SK-N-SH (cell line): ENCODE results near the gene MBNL2. TPM values are rescaled to one million over a fixed set of nuclear protein-coding genes. Genes with fewer than 3 reads are reported as not detected.

ENCODE experiments used
- CTCF ChIA-PET: fragments of 300-600, 350-600 bp; formaldehyde crosslinking; extraction: SDS; loops from one replicate; lab custom pipeline; 2021; lab: Yijun Ruan, JAX
- POLR2A ChIA-PET: fragments of 350-600 bp; sonication (Branson Sonifier 250); formaldehyde crosslinking; extraction: SDS; loops from one replicate; lab custom pipeline; 2020; ENCODE audit warnings: antibody characterized with exemption, inconsistent platforms; lab: Yijun Ruan, JAX
- DNase-seq: peaks from one replicate; pipeline ENCODE4 v3.0.0; 2012
- H2AFZ ChIP-seq: fragments of 200-600 bp; sonication (generic); 2 replicates; pipeline ENCODE4 v1.8.1; 2016; ENCODE audit warnings: antibody characterized with exemption, mild to moderate bottlenecking, low read depth
- H3F3A ChIP-seq: fragments of 200-600 bp; sonication (generic); replicated peaks from 2 replicates; pipeline ENCODE3; 2016; ENCODE audit warnings: antibody characterized with exemption, mild to moderate bottlenecking; ENCODE audit not compliant: insufficient read depth
- H3K27ac ChIP-seq, 2 experiments: fragments of 200-500 bp in 1 of 2; fragments of 200-600 bp in 1 of 2; sonication (Bioruptor generic) in 1 of 2; sonication (generic), shearing (Covaris generic) in 1 of 2; 2 replicates each; pipeline versions ENCODE4 v1.5.1 to v1.6.1; 2014 to 2016; ENCODE audit warnings: low read depth in 2 of 2, inconsistent platforms in 1 of 2, low read length in 1 of 2, mild to moderate bottlenecking in 1 of 2, mixed read lengths in 1 of 2
- H3K27me3 ChIP-seq: fragments of 200-600 bp; sonication (generic), shearing (Covaris generic); 2 replicates; pipeline ENCODE4 v1.6.1; 2016; ENCODE audit warnings: mixed run types; ENCODE audit not compliant: insufficient read depth
- H3K36me3 ChIP-seq, 2 experiments: fragments of 200-500 bp in 1 of 2; fragments of 200-600 bp in 1 of 2; sonication (Bioruptor generic) in 1 of 2; sonication (generic) in 1 of 2; replicated peaks in 1 of 2; 2 replicates each; pipeline versions ENCODE3 to v1.5.1; 2014 to 2016; ENCODE audit warnings: low read length in 1 of 2, mild to moderate bottlenecking in 1 of 2; ENCODE audit not compliant: insufficient read depth in 2 of 2, control insufficient read depth in 1 of 2
- H3K4me1 ChIP-seq, 2 experiments: fragments of 200-500 bp in 1 of 2; fragments of 200-600 bp in 1 of 2; sonication (Bioruptor generic) in 1 of 2; sonication (generic), shearing (Covaris generic) in 1 of 2; 2 replicates each; pipeline versions ENCODE4 v1.5.1 to v1.6.1; 2014 to 2016; ENCODE audit warnings: low read depth in 1 of 2, low read length in 1 of 2, mixed run types in 1 of 2; ENCODE audit not compliant: insufficient read depth in 2 of 2, control insufficient read depth in 1 of 2
- H3K4me2 ChIP-seq: fragments of 200-600 bp; sonication (generic), shearing (Covaris generic); 2 replicates; pipeline ENCODE4 v1.6.1; 2017; ENCODE audit warnings: mixed run types
- H3K4me3 ChIP-seq, 2 experiments: fragments of 200-500 bp in 1 of 2; fragments of 200-600 bp in 1 of 2; sonication (Bioruptor generic) in 1 of 2; sonication (generic), shearing (Covaris generic) in 1 of 2; 2 replicates each; pipeline versions ENCODE4 v1.5.1 to v1.8.1; 2014 to 2016; ENCODE audit warnings: low read depth in 2 of 2, inconsistent platforms in 1 of 2, low read length in 1 of 2, mild to moderate bottlenecking in 1 of 2, mixed read lengths in 1 of 2, moderate library complexity in 1 of 2
- H3K79me2 ChIP-seq: fragments of 200-600 bp; sonication (generic); 2 replicates; pipeline ENCODE4 v1.8.1; 2017; ENCODE audit warnings: mild to moderate bottlenecking; ENCODE audit not compliant: insufficient read depth
- H3K9ac ChIP-seq: fragments of 200-600 bp; sonication (generic); 2 replicates; pipeline ENCODE4 v1.6.1; 2017; ENCODE audit warnings: mixed run types
- H3K9me2 ChIP-seq: fragments of 200-600 bp; sonication (generic); 2 replicates; pipeline ENCODE4 v1.6.1; 2017; ENCODE audit warnings: mixed run types
- H3K9me3 ChIP-seq: fragments of 200-600 bp; sonication (generic); 2 replicates; pipeline ENCODE4 v1.6.1; 2017; ENCODE audit warnings: mixed run types, mild to moderate bottlenecking, moderate library complexity
- H4K20me1 ChIP-seq: fragments of 200-600 bp; sonication (generic); 2 replicates; pipeline ENCODE4 v1.6.1; 2017; ENCODE audit warnings: mild to moderate bottlenecking, mixed run types; ENCODE audit not compliant: insufficient read depth
- CHD2 ChIP-seq: fragments of 150-350 bp; IDR thresholded peaks from 2 replicates; pipeline ENCODE4 v1.6.1; 2018; ENCODE audit warnings: low read length; ENCODE audit not compliant: partially characterized antibody
- EZH2phosphoT487 ChIP-seq: fragments of 200-600 bp; sonication (generic); IDR thresholded peaks from 2 replicates; pipeline ENCODE4 v1.6.1; 2017; ENCODE audit warnings: low read depth, mixed run types, mild to moderate bottlenecking, antibody characterized with exemption, moderate library complexity, borderline replicate concordance
- GABPA ChIP-seq: IDR thresholded peaks from 2 replicates; pipeline ENCODE4 v1.4.0; 2012; ENCODE audit warnings: low read depth, mild to moderate bottlenecking
- MXI1 ChIP-seq: IDR thresholded peaks from 2 replicates; pipeline ENCODE4 v1.6.1; 2012; ENCODE audit warnings: mild to moderate bottlenecking, low read depth, low read length, improper control_type of control experiment
- NRF1 ChIP-seq: IDR thresholded peaks from 2 replicates; pipeline ENCODE4 v1.6.1; 2012; ENCODE audit warnings: low read depth, mild to moderate bottlenecking, low read length
- PBX3 ChIP-seq: IDR thresholded peaks from 2 replicates; pipeline ENCODE4; 2012
- RAD21 ChIP-seq: IDR thresholded peaks from 2 replicates; pipeline ENCODE4 v1.6.1; 2012; ENCODE audit warnings: mild to moderate bottlenecking, low read length
- RCOR1 ChIP-seq: fragments of 150-350 bp; IDR thresholded peaks from 2 replicates; pipeline ENCODE4 v1.6.1; 2017; ENCODE audit warnings: antibody characterized with exemption, low read length
- SMC3 ChIP-seq: IDR thresholded peaks from 2 replicates; pipeline ENCODE4 v1.6.1; 2012; ENCODE audit warnings: low read depth, low read length, improper control_type of control experiment
- TAF1 ChIP-seq: IDR thresholded peaks from 2 replicates; pipeline ENCODE4 v1.6.1; 2012; ENCODE audit warnings: low read depth, mild to moderate bottlenecking, low read length, moderate library complexity, borderline replicate concordance
- WGBS: methylation state at CpG from one replicate; pipeline ENCODE4 v1.1.6; 2017; ENCODE audit warnings: low lambda C conversion rate; 5-methylcytosine and 5-hydroxymethylcytosine counted together
- polyA plus RNA-seq, 3 experiments: library from polyadenylated mRNA; depleted of rRNA; stranded (reverse); fragments of >200 nt; gene quantifications; 2 replicates each; pipeline ENCODE4 v1.2.3, GENCODE V29; 2012
- TF ChIP-seq, protein P1 (sequence below): fragments of 150-350 bp; IDR thresholded peaks from 2 replicates; pipeline ENCODE4 v1.6.1; 2016; ENCODE audit warnings: mild to moderate bottlenecking, low read depth, low read length
- TF ChIP-seq, protein P2 (sequence below): fragments of 200-600 bp; sonication (generic); IDR thresholded peaks from 2 replicates; pipeline ENCODE4 v1.6.1; 2017; ENCODE audit warnings: antibody characterized with exemption, mild to moderate bottlenecking, moderate library complexity

The MBNL2 gene
- polyA plus RNA-seq, 1 of the 3 experiments (the other 2 are of a cell fraction) = 24.5 TPM

GRCh38 chr13:97212004-97212403, 10.1 kb upstream of the MBNL2 start (continued):
- TF ChIP-seq CHD2 = no peak
- no peak for TF ChIP-seq PBX3
- TF ChIP-seq RCOR1 = no peak
- no peak for TF ChIP-seq RAD21
- TF ChIP-seq, protein P1, sequence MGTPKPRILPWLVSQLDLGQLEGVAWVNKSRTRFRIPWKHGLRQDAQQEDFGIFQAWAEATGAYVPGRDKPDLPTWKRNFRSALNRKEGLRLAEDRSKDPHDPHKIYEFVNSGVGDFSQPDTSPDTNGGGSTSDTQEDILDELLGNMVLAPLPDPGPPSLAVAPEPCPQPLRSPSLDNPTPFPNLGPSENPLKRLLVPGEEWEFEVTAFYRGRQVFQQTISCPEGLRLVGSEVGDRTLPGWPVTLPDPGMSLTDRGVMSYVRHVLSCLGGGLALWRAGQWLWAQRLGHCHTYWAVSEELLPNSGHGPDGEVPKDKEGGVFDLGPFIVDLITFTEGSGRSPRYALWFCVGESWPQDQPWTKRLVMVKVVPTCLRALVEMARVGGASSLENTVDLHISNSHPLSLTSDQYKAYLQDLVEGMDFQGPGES = no peak
- TF ChIP-seq GABPA = no peak
- TF ChIP-seq, all 33 proteins: peak for 0

- Histone ChIP-seq H3K4me2 (no peak overlapping the region), H2AFZ (no peak overlapping the region), H3K9me2 (no peaks in the 10 kb centered on the region), H3K4me1 (no peaks in the 10 kb centered on the region; a peak in 2 of 4 replicates), H3K27ac (no peak overlapping the region; a peak in 1 of 4 replicates), H3K27me3 (no peaks in the 10 kb centered on the region), H3F3A (peaks cover 4% of the 10 kb centered on the region), H3K4me3 (no peak overlapping the region), H3K9ac (no peak overlapping the region), H4K20me1 (no peaks in the 10 kb centered on the region), H3K36me3 (no peaks in the 10 kb centered on the region), H3K9me3 (no peaks in the 10 kb centered on the region), H3K79me2 (no peaks in the 10 kb centered on the region)
- POLR2A ChIA-PET = no interaction called here
- TF ChIP-seq EZH2phosphoT487 (no peak), RAD21 (peak; percentile 57), MXI1 (no peak), SMC3 (peak; percentile 68), NRF1 (no peak), TAF1 (no peak)
- TF ChIP-seq, protein P2, sequence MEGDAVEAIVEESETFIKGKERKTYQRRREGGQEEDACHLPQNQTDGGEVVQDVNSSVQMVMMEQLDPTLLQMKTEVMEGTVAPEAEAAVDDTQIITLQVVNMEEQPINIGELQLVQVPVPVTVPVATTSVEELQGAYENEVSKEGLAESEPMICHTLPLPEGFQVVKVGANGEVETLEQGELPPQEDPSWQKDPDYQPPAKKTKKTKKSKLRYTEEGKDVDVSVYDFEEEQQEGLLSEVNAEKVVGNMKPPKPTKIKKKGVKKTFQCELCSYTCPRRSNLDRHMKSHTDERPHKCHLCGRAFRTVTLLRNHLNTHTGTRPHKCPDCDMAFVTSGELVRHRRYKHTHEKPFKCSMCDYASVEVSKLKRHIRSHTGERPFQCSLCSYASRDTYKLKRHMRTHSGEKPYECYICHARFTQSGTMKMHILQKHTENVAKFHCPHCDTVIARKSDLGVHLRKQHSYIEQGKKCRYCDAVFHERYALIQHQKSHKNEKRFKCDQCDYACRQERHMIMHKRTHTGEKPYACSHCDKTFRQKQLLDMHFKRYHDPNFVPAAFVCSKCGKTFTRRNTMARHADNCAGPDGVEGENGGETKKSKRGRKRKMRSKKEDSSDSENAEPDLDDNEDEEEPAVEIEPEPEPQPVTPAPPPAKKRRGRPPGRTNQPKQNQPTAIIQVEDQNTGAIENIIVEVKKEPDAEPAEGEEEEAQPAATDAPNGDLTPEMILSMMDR = peak; percentile 71
- no peak for DNase-seq
- 61% methylated on average over 4 of the region's 4 CpGs for WGBS
- CTCF ChIA-PET = interaction anchor here (1.1 to 4.4 kb wide), 2 partner anchors 9 to 102 kb away, joined by 4 to 30 read pairs; partner anchors contain the start of gene MBNL2
Measured at GRCh38 chr13:97212601-97213040, 9.5 kb upstream of the MBNL2 start.
